Activated CD8-positive, alpha-beta T cell treated with anti-CD3 and anti-CD28 coated beads, Interleukin-2, amount 10 ng/mL, durations not matched to agents 7 days and 5 days (primary cell): Measurements from ENCODE around the gene SKA2. TPM values are rescaled to one million over a fixed set of nuclear protein-coding genes. Genes with fewer than 3 reads are reported as not detected.
"Not testable (repeated sequence)": the region's sequence is repeated elsewhere in the genome, so short reads cannot be mapped to it uniquely, and the experiment has no call there.

Experiments
- ATAC-seq: fragments of 150-1000 bp; cut with Tn5 transposase; one replicate; pipeline ENCODE4 v1.10.0; 2021; ENCODE audit warnings: moderate library complexity
- CTCF ChIA-PET: fragments of 350-600 bp; sonication (Branson Sonifier 250); formaldehyde crosslinking; loops from one replicate; lab custom pipeline; 2021; ENCODE audit warnings: antibody characterized with exemption; lab: Charles Lee
- POLR2A ChIA-PET: fragments of 350-600 bp; sonication (Branson Sonifier 250); formaldehyde crosslinking; loops from one replicate; lab custom pipeline; 2021; ENCODE audit warnings: antibody characterized with exemption; lab: Charles Lee
- DNase-seq: peaks from one replicate; pipeline ENCODE4 v3.0.0-alpha.2; 2020
- H3K27ac Mint-ChIP-seq: one replicate; pipeline ENCODE4 v1.8.0; 2021; ENCODE audit warnings: mild to moderate bottlenecking, mixed read lengths
- H3K27me3 Mint-ChIP-seq: one replicate; pipeline ENCODE4 v1.8.0; 2021; ENCODE audit warnings: low read depth, mixed read lengths
- H3K36me3 Mint-ChIP-seq: one replicate; pipeline ENCODE4 v1.8.0; 2021; ENCODE audit warnings: low read depth, mixed read lengths
- H3K4me1 Mint-ChIP-seq: one replicate; pipeline ENCODE4 v1.8.0; 2021; ENCODE audit warnings: low read depth, mixed read lengths
- H3K4me3 Mint-ChIP-seq: one replicate; pipeline ENCODE4 v1.8.0; 2021; ENCODE audit warnings: mild to moderate bottlenecking, mixed read lengths
- H3K9me3 Mint-ChIP-seq: one replicate; pipeline ENCODE4 v1.8.0; 2022; ENCODE audit warnings: mixed read lengths; ENCODE audit not compliant: insufficient read depth
- total RNA-seq, 2 experiments: library from RNA; stranded (reverse); gene quantifications; one replicate each; pipeline ENCODE4 v1.2.3, GENCODE V29; 2021

SKA2 gene
- total RNA-seq, 2 experiments from 2014 or later: 105 to 121 TPM

DNA sequence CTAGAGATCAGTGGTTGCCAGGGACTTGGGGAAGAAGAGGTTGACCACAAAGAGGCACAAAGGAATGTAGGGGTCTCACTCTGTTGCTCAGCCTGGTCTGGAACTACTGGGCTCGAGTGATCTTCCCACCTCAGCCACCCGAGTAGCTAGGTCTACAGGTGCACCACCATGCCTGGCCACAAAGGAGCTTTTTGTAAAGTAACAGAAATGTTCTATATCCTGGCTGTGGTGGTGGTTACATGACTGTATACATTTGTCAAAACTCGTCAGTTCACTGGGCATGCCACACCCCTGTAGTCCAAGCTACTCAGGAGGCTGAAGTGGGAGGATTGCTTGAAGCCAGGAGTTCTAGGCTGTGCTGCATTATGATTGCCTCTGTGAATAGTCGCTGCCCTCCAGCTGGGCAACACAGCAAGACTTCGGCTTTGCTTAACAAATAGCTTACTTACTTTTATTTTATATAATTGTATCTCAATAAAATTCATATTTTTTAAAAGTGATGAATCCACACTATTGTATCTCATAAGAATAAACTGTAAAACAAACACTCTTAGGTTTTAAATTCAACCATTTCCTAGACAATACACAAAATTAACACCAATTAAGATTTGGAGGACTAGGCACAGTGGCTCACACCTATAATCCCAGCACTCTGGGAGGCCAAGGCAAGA, 5.0 kb downstream of the SKA2 start:
- Mint-ChIP-seq H3K36me3 (peaks cover 54% of the 10 kb centered on the region), H3K27ac (peak overlapping the region; percentile 64), H3K4me3 (no peak overlapping the region), H3K9me3 (no peaks in the 10 kb centered on the region), H3K27me3 (no peaks in the 10 kb centered on the region), H3K4me1 (peaks cover 43% of the 10 kb centered on the region)
- ATAC-seq (peak; percentile 49), DNase-seq (peak; percentile 51)
- POLR2A ChIA-PET: interaction anchor here (0.7 kb wide), 1 partner anchor 518 kb away, joined by 3 read pairs; no protein-coding TSS in a partner anchor
- CTCF ChIA-PET: interaction anchor here (0.8 to 1.5 kb wide), 5 partner anchors 16 to 89 kb away, joined by 3 to 4 read pairs (median 3); partner anchors contain the start of gene TRIM37

DNA sequence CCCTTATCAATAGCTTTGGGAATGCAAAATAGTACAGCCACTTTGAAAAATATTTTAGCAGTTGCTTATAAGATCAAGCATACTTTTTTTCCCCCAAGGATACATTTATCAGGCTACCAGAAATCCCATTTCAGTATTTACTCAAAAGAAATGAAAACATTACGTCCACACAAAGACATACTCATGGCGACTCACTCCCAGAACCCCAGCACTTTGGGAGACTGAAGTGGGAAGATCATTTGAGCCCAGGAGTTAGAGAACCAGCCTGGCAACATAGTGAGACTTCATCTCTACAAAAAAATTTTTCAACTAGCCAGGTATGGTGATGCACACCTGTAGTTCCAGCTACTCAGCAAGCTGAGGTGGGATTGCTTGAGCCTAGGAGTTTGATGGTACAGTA, 5.9 kb downstream of the SKA2 start:
- ChIA-PET POLR2A (no interaction called here), CTCF (interaction anchor here (1.5 kb wide), 2 partner anchors 22 to 90 kb away, joined by 3 read pairs; no protein-coding TSS in a partner anchor)
- ATAC-seq (no peak), DNase-seq (no peak)
- peaks cover 56% of the 10 kb centered on the region for H3K36me3 Mint-ChIP-seq
- H3K27ac Mint-ChIP-seq: no peak overlapping the region
- no peaks in the 10 kb centered on the region for H3K9me3 Mint-ChIP-seq
- H3K4me1 Mint-ChIP-seq: peaks cover 43% of the 10 kb centered on the region
- H3K27me3 Mint-ChIP-seq: no peaks in the 10 kb centered on the region
- H3K4me3 Mint-ChIP-seq: no peak overlapping the region

DNA sequence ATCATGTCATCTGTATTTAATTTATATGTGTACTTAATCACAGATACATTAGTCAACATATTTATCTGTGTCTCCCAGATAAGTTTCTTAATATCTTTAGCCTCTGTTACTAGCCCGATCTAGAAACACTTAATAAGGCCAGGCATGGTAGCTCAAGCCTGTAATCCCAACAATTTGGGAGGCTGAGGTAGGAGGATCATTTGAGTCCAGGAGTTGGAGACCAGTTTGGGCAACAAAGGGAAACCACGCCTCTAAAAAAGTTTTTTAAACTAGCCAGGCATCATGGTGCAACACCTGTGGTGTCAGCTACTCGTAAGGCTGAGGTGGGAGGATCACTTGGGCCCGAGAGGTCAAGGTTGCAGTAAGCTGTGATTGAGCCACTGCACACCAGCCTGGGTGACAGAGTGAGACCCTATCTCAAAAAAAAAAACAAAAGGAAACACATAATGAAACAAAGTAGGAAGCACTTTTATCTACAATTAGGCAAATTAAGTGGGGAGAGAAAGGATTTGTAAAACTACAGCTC, 9.4 kb downstream of the SKA2 start:
- POLR2A ChIA-PET: interaction anchor here (2.2 kb wide), 1 partner anchor 9 kb away, joined by 8 read pairs; the partner anchor contains the start of gene SKA2

DNA sequence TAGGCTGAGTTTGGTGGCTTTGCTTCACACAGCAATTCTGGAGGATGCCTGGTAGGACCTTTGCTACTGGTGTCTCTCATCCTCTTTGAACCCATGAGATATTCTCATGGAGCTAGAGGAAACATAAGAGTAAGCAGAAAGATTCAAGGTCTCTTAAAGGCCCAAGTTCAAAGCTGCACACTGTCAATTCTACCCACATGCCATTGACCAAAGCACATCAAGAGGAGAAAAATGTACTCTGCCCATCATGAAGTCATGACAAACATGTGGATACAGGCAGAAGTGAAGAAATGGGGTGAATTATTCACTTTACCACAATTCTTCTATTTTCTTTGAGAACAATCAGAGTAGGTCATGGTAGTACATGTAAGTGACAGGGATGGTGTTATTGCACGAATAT, 13.1 kb downstream of the SKA2 start:
- ChIA-PET CTCF (no interaction called here), POLR2A (no interaction called here)
- Mint-ChIP-seq H3K36me3 (peaks cover 29% of the 10 kb centered on the region), H3K27ac (no peak overlapping the region), H3K27me3 (no peaks in the 10 kb centered on the region), H3K4me3 (no peak overlapping the region), H3K9me3 (no peaks in the 10 kb centered on the region), H3K4me1 (no peaks in the 10 kb centered on the region)
- no peak for ATAC-seq
- no peak for DNase-seq

More for the DNA sequence above, 9.4 kb downstream of the SKA2 start:
- Mint-ChIP-seq H3K27ac (no peak overlapping the region), H3K4me3 (no peak overlapping the region), H3K9me3 (no peaks in the 10 kb centered on the region), H3K27me3 (no peaks in the 10 kb centered on the region), H3K4me1 (peaks cover 19% of the 10 kb centered on the region), H3K36me3 (peaks cover 40% of the 10 kb centered on the region)
- ATAC-seq (no peak), DNase-seq (no peak)
- CTCF ChIA-PET: interaction anchor here (0.7 to 1.4 kb wide), 3 partner anchors 9 to 116 kb away, joined by 3 read pairs; partner anchors contain the start of genes PRR11 and SKA2

DNA sequence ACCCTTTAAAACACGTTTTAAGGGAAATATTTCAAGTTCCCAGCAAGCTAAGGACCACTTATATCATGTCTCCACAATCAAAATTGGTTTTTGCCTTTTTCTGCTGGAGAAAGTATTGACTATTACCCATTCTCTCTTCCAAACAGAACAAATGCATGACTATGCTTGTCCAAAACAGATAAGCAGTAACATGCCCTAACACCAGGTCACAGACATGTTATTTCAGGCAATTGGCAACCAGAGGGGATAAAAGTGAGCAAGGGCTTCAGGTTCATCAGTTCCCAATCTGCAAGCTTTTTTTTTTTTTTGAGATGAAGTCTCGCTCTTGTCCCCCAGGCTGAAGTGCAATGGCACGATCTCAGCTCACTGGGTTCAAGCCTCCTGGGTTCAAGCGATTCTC, 15.0 kb downstream of the SKA2 start:
- ATAC-seq: no peak
- H3K4me3 Mint-ChIP-seq: no peak overlapping the region
- CTCF ChIA-PET: no interaction called here
- H3K27ac Mint-ChIP-seq: no peak overlapping the region
- POLR2A ChIA-PET: no interaction called here
- peaks cover 19% of the 10 kb centered on the region for H3K36me3 Mint-ChIP-seq
- no peak for DNase-seq
- no peaks in the 10 kb centered on the region for H3K9me3 Mint-ChIP-seq
- no peaks in the 10 kb centered on the region for H3K27me3 Mint-ChIP-seq
- H3K4me1 Mint-ChIP-seq: peaks cover 2% of the 10 kb centered on the region

DNA sequence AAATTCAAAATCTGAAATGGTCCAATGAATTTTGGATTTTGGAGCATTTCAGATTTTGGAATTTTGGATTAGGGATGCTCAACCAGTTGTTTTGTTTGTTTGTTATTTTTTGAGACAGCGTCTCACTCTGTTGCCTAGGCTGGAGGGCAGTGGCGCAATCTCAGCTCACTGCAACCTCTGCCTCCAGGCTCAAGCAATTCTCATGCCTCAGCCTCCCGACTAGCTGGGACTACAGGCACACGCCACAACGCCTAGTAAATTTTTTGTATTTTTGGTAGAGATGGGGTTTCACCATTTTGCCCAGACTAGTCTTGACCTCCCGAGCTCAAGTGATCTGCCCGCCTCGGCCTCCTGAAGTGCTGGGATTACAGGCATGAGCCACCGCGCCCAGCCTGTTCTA, 16.6 kb downstream of the SKA2 start:
- not testable (repeated sequence) for H3K27ac Mint-ChIP-seq

DNA sequence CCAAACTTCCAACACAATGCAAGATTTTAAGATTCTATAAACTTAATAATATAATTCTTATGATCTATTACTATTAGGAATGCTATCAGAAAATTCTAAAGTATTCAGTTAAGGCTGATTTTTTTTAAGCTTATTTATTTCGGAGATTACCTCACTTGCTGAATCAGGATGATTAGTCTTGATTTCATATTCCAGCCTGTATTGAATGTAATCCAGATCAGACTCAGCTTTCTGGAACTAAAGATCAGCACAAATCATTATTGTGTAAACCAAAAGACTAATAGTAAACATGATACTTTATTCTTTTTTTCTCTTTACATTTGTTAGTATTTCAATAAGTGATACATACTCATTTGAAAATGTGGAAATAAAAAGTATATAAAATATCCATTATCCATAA, 23.9 kb downstream of the SKA2 start:
- no peak overlapping the region for H3K4me3 Mint-ChIP-seq
- ChIA-PET CTCF (interaction anchor here (1.0 kb wide), 1 partner anchor 19 kb away, joined by 3 read pairs; no protein-coding TSS in a partner anchor), POLR2A (no interaction called here)
- ATAC-seq (no peak), DNase-seq (no peak)
- peaks cover 4% of the 10 kb centered on the region for H3K4me1 Mint-ChIP-seq
- H3K27me3 Mint-ChIP-seq: no peaks in the 10 kb centered on the region
- no peak overlapping the region for H3K27ac Mint-ChIP-seq
- H3K36me3 Mint-ChIP-seq: peaks cover 20% of the 10 kb centered on the region
- H3K9me3 Mint-ChIP-seq: no peaks in the 10 kb centered on the region

More for the DNA sequence above, 16.6 kb downstream of the SKA2 start:
- peaks cover 12% of the 10 kb centered on the region for H3K36me3 Mint-ChIP-seq
- H3K4me3 Mint-ChIP-seq, H3K9me3 Mint-ChIP-seq, H3K4me1 Mint-ChIP-seq, DNase-seq, CTCF ChIA-PET, ATAC-seq, POLR2A ChIA-PET, H3K27me3 Mint-ChIP-seq: not testable (repeated sequence)

DNA sequence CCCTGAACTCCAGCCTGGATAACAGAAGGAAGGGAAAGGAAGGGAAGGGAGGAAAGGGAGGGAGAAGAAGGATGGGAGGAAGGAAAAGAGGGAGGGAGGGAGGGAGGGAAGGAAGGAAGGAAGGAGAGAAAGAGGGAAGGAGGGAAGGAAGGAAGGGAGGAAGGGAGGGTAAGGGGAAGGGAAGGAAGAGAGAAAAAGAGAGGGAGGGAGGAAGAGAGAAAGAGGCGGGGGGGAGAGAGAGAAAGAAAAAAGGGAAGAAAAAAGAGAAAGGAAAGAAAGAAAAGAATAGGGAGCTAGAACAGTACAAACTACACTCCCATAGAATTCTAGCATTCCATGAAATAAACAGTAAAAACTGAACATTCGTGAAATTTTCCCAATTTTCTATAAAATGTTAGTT, 25.2 kb downstream of the SKA2 start:
- Mint-ChIP-seq H3K27ac (no peak overlapping the region), H3K4me3 (no peak overlapping the region), H3K4me1 (peaks cover 2% of the 10 kb centered on the region), H3K36me3 (peaks cover 17% of the 10 kb centered on the region), H3K9me3 (no peaks in the 10 kb centered on the region), H3K27me3 (no peaks in the 10 kb centered on the region)
- DNase-seq (no peak), ATAC-seq (no peak)
- CTCF ChIA-PET: no interaction called here
- POLR2A ChIA-PET: no interaction called here

DNA sequence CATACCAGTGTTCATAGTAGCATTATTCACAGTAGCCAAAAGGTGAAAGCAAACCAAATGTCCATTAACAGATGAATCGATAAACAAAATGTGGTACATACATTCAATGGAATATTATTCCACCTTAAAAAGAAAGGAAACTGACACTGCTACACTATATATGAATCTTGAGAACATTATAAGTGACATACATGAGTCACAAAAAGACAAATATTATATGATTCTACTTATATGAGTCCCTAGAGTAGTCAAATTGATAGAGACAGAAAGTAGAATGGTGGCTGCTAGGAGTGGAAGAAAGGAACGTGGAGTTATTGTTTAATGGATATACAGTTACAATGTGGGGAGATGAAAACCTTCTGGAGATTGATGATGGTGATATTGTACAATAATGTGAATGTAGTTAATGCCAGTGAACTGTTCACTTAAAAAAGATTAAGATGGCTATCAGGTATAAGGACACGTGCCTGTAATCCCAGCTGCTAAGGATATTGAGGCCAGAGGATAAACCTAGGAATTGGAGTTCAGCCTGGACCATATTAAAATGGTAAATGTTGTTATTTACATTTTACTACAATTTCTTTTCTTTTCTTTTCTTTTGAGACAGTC, 28.1 kb downstream of the SKA2 start:
- CTCF ChIA-PET: no interaction called here
- H3K4me1 Mint-ChIP-seq: peaks cover 2% of the 10 kb centered on the region

DNA sequence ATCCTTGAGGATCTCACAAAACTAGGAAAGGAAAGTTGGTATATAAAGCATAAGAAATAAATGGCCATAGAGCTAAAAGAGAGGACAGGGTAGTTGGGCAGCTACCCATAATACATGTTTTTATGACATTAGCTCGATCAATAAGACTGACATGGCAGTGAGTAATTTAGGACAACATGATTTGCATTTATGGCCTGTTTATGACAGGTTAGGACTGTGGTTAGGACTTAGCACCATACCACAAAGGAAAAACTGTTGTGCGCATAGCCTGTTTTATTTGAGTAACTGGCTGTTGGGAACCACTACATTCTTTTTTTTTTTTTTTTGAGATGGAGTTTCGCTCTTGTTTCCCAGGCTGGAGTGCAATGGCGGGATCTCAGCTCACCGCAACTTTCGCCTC, 30.3 kb downstream of the SKA2 start:
- POLR2A ChIA-PET: interaction anchor here (0.7 to 0.9 kb wide), 2 partner anchors 86 to 635 kb away, joined by 3 to 5 read pairs; partner anchors contain the start of gene SMG8
- ATAC-seq (no peak), DNase-seq (no peak)
- CTCF ChIA-PET: interaction anchor here (1.0 kb wide), 1 partner anchor 18 kb away, joined by 3 read pairs; the partner anchor contains the start of gene TRIM37
- Mint-ChIP-seq H3K36me3 (peaks cover 38% of the 10 kb centered on the region), H3K4me3 (no peak overlapping the region), H3K9me3 (no peaks in the 10 kb centered on the region), H3K27ac (peak overlapping the region; percentile 54), H3K4me1 (peaks cover 1% of the 10 kb centered on the region), H3K27me3 (no peaks in the 10 kb centered on the region)

More for the DNA sequence above, 28.1 kb downstream of the SKA2 start:
- ATAC-seq: no peak
- Mint-ChIP-seq H3K36me3 (peaks cover 28% of the 10 kb centered on the region), H3K9me3 (no peaks in the 10 kb centered on the region), H3K27me3 (no peaks in the 10 kb centered on the region), H3K27ac (no peak overlapping the region), H3K4me3 (no peak overlapping the region)
- POLR2A ChIA-PET: no interaction called here
- DNase-seq: no peak

DNA sequence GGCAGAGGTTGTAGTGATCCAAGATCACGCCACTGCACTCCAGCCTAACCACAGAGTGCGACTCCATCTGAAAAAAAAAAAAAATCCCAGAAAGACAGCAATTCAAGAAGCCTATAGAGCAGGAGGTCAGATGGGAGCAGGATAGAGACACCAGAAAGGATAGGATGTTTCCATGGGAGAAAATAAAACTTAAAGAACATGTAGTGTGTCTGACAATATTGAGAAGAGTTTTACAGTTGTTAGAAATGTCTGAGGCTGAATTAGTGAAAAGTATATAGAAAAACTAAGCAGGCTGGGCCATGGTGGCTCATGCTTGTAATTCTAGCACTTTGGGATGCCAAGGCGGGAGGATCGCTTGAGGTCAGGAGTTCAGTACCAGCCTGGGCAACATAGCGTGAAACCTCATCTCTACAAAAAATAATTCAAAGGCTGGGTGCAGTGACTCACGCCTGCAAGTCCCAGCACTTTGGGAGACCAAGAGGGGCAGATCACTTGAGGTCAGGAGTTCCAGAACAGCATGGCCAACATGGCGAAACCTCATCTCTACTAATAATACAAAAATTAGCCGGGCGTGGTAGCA, 33.0 kb downstream of the SKA2 start:
- ChIA-PET POLR2A (no interaction called here), CTCF (no interaction called here)
- Mint-ChIP-seq H3K27me3 (no peaks in the 10 kb centered on the region), H3K9me3 (no peaks in the 10 kb centered on the region), H3K36me3 (peaks cover 41% of the 10 kb centered on the region), H3K27ac (no peak overlapping the region), H3K4me1 (peaks cover 1% of the 10 kb centered on the region), H3K4me3 (no peak overlapping the region)
- DNase-seq: no peak
- no peak for ATAC-seq
